NCI-H1092 (cell line): ENCODE results near the gene RCC2.

Experiments
- DNase-seq: peaks from one replicate; lab custom pipeline; 2025; lab: John Stamatoyannopoulos, UW

The RCC2 gene

DNA sequence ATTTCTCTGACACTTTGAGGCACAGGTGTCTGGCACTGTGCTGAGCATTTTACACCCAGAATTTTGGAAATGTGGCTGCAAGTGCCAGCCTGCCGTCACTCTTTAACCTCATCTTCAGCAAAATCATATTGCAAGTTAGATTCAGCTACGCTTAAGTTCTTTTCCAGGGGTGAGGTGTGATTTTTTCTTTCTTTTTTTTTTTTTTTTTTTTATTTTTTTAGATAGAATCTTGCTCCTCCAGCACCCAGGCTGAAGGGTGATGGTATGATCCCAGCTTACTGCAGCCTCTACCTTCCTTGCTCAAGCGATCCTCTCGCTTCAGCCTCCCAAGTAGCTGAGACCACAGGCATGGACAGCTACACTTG is 2.5 kb upstream of the RCC2 start:
- DNase-seq = no peak

DNA sequence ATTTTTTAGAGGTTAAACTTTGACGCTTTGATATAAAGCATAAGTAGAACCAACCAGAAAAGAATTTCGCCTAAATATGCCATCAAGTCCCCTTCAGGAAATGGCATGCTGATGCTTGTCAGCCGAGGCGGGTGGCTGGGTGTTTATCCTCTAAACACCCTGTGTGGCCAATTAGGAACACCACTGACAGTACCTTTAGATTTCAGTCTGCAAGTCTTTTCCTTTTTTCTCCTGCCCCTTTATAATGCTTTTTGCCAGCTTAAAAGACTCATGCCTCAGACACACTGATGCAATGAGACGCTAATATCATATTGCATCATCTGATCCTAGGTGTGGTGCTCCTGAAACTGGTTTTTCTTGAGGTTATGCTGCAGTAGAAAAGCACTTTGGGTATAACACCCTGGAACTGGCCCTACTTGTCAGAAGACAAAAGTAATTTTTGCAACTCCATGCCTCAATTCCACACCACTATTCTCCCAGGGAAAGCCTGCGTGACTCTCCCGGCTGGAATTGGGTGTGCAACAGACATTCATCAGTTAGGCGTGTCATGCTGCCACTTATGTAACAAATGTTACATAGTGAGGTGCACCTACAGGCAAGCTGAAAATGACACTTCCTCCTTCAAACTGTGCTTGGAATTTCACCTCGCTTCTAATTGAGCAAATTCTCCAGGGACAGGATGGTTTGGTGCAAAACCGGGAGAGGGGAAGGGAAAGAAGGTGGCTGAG is 2.0 kb upstream of the RCC2 start:
- DNase-seq = no peak

DNA sequence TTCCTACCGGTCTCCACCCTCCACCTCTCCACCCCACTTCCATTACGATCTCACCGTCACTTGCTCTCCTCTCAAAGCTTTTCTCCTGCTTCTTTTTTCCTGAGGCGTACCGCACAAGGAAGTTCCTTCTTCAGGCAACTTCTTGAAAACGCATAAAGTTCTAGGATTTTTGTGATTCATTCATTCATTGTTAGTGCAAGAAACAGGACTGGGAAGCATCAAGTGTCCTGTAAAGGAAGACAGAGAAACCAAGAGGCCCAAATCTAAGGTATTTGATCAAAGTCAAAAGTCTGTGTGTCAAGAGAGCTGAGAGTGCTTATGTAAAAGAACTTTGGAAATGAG is 1.3 kb upstream of the RCC2 start:
- no peak for DNase-seq

- no peak for DNase-seq
Observed at GRCh38 chr1:17440074-17440826, 773 bp upstream of the RCC2 start.

GRCh38 chr1:17438318-17439249 is 893 bp downstream of the RCC2 start:
- peak; percentile 58 for DNase-seq

- DNase-seq = peak; percentile 34
Observed at GRCh38 chr1:17437580-17438317, 1.7 kb downstream of the RCC2 start.

GRCh38 chr1:17437260-17437579 is 2.3 kb downstream of the RCC2 start:
- no peak for DNase-seq

DNA sequence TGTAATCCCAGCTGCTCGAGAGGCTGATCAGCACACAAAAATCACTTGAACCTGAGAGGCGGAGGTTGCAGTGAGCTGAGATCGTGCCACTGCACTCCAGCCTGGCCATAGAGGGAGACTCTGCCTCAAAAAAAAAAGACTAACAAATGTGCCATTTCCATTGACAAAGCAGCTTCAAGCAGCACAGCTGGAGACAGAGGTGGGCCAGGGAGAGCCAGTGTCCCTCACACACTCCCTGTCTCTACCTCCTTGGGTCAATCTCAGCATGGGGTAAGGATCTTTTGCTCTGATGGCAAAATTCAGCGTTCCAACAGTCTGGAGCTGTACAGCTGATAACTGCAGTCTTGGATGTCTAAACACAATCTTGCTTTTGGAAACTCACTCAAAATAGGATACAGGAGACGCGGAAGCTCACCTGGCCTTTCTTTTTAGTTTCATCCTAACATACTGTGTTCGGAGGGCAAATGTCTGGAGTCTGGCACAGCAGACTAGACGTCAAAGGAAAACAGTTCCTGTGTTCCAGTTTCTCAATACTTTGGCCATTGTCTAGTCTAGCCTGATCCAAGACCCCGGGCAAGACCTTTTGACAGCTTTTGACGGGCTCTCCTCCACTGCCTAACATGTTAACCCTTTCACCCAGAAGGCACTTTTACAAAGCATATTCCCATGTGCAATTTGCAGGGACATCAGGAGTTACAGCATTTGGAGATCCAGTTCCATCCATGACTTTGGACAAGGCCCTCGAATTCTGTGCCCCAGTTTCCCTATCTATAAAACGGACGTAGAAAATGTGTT is 2.9 kb downstream of the RCC2 start:
- no peak for DNase-seq

- no peak for DNase-seq
Observed at GRCh38 chr1:17434601-17435000, 4.9 kb downstream of the RCC2 start.

GRCh38 chr1:17434016-17434415 is 5.5 kb downstream of the RCC2 start:
- DNase-seq = no peak

- no peak for DNase-seq
Observed at GRCh38 chr1:17433261-17433660, 6.2 kb downstream of the RCC2 start.

GRCh38 chr1:17432412-17432811 is 7.1 kb downstream of the RCC2 start:
- DNase-seq = no peak

GRCh38 chr1:17429183-17429582 is 10.3 kb downstream of the RCC2 start:
- DNase-seq = no peak

- no peak for DNase-seq
Observed at GRCh38 chr1:17427696-17428660, 11.5 kb downstream of the RCC2 start.

- no peak for DNase-seq
Observed at GRCh38 chr1:17425806-17426600, 13.5 kb downstream of the RCC2 start.

DNA sequence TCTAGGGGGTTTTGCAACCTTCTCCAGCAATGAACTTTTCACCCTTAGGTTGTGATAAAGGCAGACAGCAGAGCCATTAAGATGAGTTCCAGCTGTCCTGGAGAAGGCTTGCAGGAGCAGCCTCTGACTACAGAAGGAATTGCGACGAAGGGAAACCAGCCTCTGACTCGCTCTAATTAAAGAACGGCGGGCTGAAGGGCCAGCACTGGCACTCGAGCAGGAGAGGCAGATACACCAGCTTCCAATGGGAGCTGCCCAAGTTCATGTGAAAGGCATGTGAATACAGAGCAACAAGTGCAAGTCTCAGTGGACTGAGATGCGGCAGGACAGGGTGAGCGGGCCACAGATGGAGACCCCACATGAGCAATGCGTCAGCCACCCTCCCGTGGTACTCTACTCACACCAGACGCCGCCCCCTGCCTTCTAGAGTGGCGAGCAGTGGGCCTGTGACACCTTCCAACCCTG is 15.7 kb downstream of the RCC2 start:
- DNase-seq = no peak

- DNase-seq = no peak
Observed at GRCh38 chr1:17422461-17422860, 17.0 kb downstream of the RCC2 start.

- DNase-seq = no peak
Observed at GRCh38 chr1:17420391-17420918, 19.0 kb downstream of the RCC2 start.
